ENCODE results near the gene PTPRD.

DNA sequence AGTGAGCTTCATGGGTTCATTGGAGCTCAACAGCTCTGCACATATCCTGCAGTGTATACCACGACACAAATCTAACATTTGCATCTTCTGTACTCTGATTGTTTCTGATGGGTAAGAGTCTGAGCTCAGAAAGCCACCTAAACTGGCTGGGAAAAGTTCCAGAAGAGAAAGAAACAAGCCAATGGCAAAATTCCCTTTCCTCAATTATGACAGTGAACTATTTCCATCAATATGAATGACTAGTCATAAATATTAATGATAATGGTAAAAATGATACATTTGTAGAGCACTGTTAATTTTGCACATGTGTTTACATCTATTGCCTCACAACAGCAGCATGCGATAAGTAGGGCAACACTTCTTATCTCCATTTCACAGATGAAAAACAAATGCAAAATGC is 1711.7 kb downstream of the PTPRD start:
- TF ChIP-seq, protein P1, sequence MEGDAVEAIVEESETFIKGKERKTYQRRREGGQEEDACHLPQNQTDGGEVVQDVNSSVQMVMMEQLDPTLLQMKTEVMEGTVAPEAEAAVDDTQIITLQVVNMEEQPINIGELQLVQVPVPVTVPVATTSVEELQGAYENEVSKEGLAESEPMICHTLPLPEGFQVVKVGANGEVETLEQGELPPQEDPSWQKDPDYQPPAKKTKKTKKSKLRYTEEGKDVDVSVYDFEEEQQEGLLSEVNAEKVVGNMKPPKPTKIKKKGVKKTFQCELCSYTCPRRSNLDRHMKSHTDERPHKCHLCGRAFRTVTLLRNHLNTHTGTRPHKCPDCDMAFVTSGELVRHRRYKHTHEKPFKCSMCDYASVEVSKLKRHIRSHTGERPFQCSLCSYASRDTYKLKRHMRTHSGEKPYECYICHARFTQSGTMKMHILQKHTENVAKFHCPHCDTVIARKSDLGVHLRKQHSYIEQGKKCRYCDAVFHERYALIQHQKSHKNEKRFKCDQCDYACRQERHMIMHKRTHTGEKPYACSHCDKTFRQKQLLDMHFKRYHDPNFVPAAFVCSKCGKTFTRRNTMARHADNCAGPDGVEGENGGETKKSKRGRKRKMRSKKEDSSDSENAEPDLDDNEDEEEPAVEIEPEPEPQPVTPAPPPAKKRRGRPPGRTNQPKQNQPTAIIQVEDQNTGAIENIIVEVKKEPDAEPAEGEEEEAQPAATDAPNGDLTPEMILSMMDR (IDR thresholded peaks at IDR 0.05) = no peak
- TF ChIP-seq POLR2A (IDR thresholded peaks at IDR 0.05) = no peak

Measured in thyroid gland (tissue), 4 donors.